Measurements from ENCODE around the gene NPFFR1. TPM values are rescaled to one million over a fixed set of nuclear protein-coding genes. Genes with fewer than 3 reads are reported as not detected.

NPFFR1 gene
- total and polyA plus RNA-seq, 4 donors = under 0.01 TPM; not detected in 3

- H3K36me3 ChIP-seq (ENCODE audit: control insufficient read depth in 4 of 4, insufficient read depth in 3 of 4, low read depth in 1 of 4, low read length in 3 of 4) = no peaks in the 10 kb centered on the region
- TF ChIP-seq GABPA (IDR thresholded peaks at IDR 0.05 in 1 of 2, conservative IDR thresholded peaks at IDR 0.05 in 1 of 2) (no peak), NR2F2 (IDR thresholded peaks at IDR 0.05) (no peak), CTCF (IDR thresholded peaks at IDR 0.05; ENCODE audit: low read depth, low read length, missing input control) (no peak)
- DNase-seq (ENCODE audit: low spot score) = no peak
- H3K4me1 ChIP-seq (ENCODE audit: control insufficient read depth in 4 of 4, insufficient read depth in 4 of 4, low read length in 3 of 4) = peaks cover 3 to 5% (median 4%) of the 10 kb centered on the region in 4 donors
- no peak overlapping the region for H3K4me3 ChIP-seq (ENCODE audit: low read depth in 1 of 3, low read length in 3 of 3)
- 96% methylated on average over 6 of the region's 6 CpGs for WGBS
- no peaks in the 10 kb centered on the region for H3K9me3 ChIP-seq (ENCODE audit: control insufficient read depth in 4 of 4, low read length in 3 of 4)
- H3K9ac ChIP-seq (ENCODE audit: low read depth in 1 of 2, low read length in 2 of 2) = no peak overlapping the region
- H3K27me3 ChIP-seq (ENCODE audit: control insufficient read depth in 4 of 4, insufficient read depth in 4 of 4, low read length in 3 of 4) = peaks cover 0 to 7% (median 1%) of the 10 kb centered on the region in 4 donors
- H3K27ac ChIP-seq (ENCODE audit: low read depth in 1 of 2, low read length in 2 of 2) = no peak overlapping the region
These were observed 2.8 kb upstream of the NPFFR1 start for GRCh38 chr10:70286616-70287015.

- H3K27ac ChIP-seq (ENCODE audit: low read depth in 1 of 2, low read length in 2 of 2) = no peak overlapping the region
- no peak for TF ChIP-seq RXRA (IDR thresholded peaks at IDR 0.05)
- no peak for TF ChIP-seq HNF4G (IDR thresholded peaks at IDR 0.05)
- no peak for TF ChIP-seq FOXA1 (IDR thresholded peaks at IDR 0.05)
- TF ChIP-seq RAD21 (IDR thresholded peaks at IDR 0.05) = no peak
- WGBS = 94% methylated on average over 2 of the region's 2 CpGs
- peaks cover 3 to 5% (median 4%) of the 10 kb centered on the region in 4 donors for H3K4me1 ChIP-seq (ENCODE audit: control insufficient read depth in 4 of 4, insufficient read depth in 4 of 4, low read length in 3 of 4)
- no peaks in the 10 kb centered on the region for H3K9me3 ChIP-seq (ENCODE audit: control insufficient read depth in 4 of 4, low read length in 3 of 4)
- peaks cover 0 to 7% (median 1%) of the 10 kb centered on the region in 4 donors for H3K27me3 ChIP-seq (ENCODE audit: control insufficient read depth in 4 of 4, insufficient read depth in 4 of 4, low read length in 3 of 4)
- H3K4me3 ChIP-seq (ENCODE audit: low read depth in 1 of 3, low read length in 3 of 3) = no peak overlapping the region
- no peaks in the 10 kb centered on the region for H3K36me3 ChIP-seq (ENCODE audit: control insufficient read depth in 4 of 4, insufficient read depth in 3 of 4, low read depth in 1 of 4, low read length in 3 of 4)
- H3K9ac ChIP-seq (ENCODE audit: low read depth in 1 of 2, low read length in 2 of 2) = no peak overlapping the region
- DNase-seq (ENCODE audit: low spot score) = no peak
These were observed 1.6 kb upstream of the NPFFR1 start for GRCh38 chr10:70285476-70285831.

- peaks cover 0 to 7% (median 1%) of the 10 kb centered on the region in 4 donors for H3K27me3 ChIP-seq (ENCODE audit: control insufficient read depth in 4 of 4, insufficient read depth in 4 of 4, low read length in 3 of 4)
- H3K36me3 ChIP-seq (ENCODE audit: control insufficient read depth in 4 of 4, insufficient read depth in 3 of 4, low read depth in 1 of 4, low read length in 3 of 4) = no peaks in the 10 kb centered on the region
- TF ChIP-seq GABPA (IDR thresholded peaks at IDR 0.05 in 1 of 2, conservative IDR thresholded peaks at IDR 0.05 in 1 of 2) (no peak), CTCF (IDR thresholded peaks at IDR 0.05; ENCODE audit: low read depth, low read length, missing input control) (no peak), RAD21 (IDR thresholded peaks at IDR 0.05) (no peak), RXRA (IDR thresholded peaks at IDR 0.05) (no peak), SP1 (IDR thresholded peaks at IDR 0.05) (no peak)
- H3K9ac ChIP-seq (ENCODE audit: low read depth in 1 of 2, low read length in 2 of 2) = no peak overlapping the region
- WGBS = 66% methylated on average over 4 of the region's 4 CpGs
- H3K4me1 ChIP-seq (ENCODE audit: control insufficient read depth in 4 of 4, insufficient read depth in 4 of 4, low read length in 3 of 4) = peaks cover 3 to 5% (median 4%) of the 10 kb centered on the region in 4 donors
- no peak for DNase-seq (ENCODE audit: low spot score)
- H3K27ac ChIP-seq (ENCODE audit: low read depth in 1 of 2, low read length in 2 of 2) = no peak overlapping the region
- H3K9me3 ChIP-seq (ENCODE audit: control insufficient read depth in 4 of 4, low read length in 3 of 4) = no peaks in the 10 kb centered on the region
- no peak overlapping the region for H3K4me3 ChIP-seq (ENCODE audit: low read depth in 1 of 3, low read length in 3 of 3)
These were observed 1.0 kb upstream of the NPFFR1 start for GRCh38 chr10:70284542-70285475.
